Astrocyte of the cerebellum (primary cell): Measurements from ENCODE around the gene MKLN1.

Source experiments
- DNase-seq: peaks from one replicate; pipeline ENCODE4 v3.0.0-alpha.2; 2011; ENCODE audit warnings: low read depth
- H3K4me3 ChIP-seq: 2 replicates; pipeline ENCODE4 v1.5.1; 2011; ENCODE audit warnings: mild to moderate bottlenecking, low read depth, low read length, moderate library complexity
- CTCF ChIP-seq: IDR thresholded peaks from 2 replicates; pipeline ENCODE4 v1.5.1; 2012; ENCODE audit warnings: low read length, low read depth, moderate library complexity, mild to moderate bottlenecking; ENCODE audit errors: missing control alignments
- in situ Hi-C: cut with HindIII; loops from 2 replicates; pipeline ENCODE4 v1.10.0; 2017; ENCODE audit warnings: low sequenced_read_pairs

Gene MKLN1

GRCh38 chr7:131327626-131328376 is at the start of gene MKLN1:
Gene MKLN1 (plus strand): TSS chr7:131327876. CDS start chr7:131327900, 24 bp downstream.
- in situ Hi-C loops, result no loop called here
- DNase-seq, result peak; percentile 59
- TF ChIP-seq CTCF, result no peak
- peak within 1 kb of the TSS; percentile 95 for H3K4me3 ChIP-seq

GRCh38 chr7:131279044-131279443 is 48.6 kb upstream of the MKLN1 start:
- DNase-seq, result no peak
- H3K4me3 ChIP-seq, result no peak overlapping the region
- in situ Hi-C loops, result no loop called here
- no peak for TF ChIP-seq CTCF

GRCh38 chr7:131281266-131282048 is 46.2 kb upstream of the MKLN1 start:
- no peak overlapping the region for H3K4me3 ChIP-seq
- in situ Hi-C loops, result no loop called here
- no peak for TF ChIP-seq CTCF
- DNase-seq, result no peak

DNA sequence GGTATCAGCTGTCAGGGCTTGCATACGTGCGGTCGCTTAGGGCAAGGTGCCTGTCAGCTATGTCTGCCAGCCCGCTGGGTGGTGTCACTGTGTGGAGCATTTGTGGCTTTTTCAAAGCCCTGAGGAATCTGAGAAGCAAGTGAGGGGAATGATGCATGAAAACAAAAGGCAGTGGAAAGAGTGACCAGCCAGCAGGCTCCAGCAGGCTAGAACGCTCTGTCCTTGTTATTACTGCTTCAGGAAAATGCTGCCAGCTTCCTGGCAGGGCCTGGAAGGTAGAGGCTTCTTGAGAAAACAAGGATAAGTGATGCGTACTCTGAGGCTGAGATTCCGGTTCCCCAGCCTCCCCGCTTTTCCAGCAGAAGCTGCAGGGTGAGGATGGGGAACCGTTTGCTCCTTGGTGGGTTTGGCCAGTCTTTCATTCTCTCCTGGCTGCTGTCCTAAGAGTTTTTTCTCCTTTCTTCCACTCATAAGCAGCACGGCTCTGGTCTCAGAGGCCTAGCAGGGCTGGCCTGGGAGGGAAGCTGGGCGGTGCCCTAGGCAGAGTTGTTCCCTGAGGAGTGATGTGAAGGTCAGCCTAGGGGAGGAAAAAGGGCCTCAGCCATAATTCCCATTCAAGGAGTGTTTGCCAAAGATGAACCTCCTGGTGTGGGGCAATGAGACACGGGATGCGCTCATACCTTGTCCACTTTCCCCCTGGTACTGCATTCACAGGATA is 42.8 kb upstream of the MKLN1 start:
- no peak for TF ChIP-seq CTCF
- in situ Hi-C loops, result no loop called here
- no peak overlapping the region for H3K4me3 ChIP-seq
- DNase-seq, result peak; percentile 34

DNA sequence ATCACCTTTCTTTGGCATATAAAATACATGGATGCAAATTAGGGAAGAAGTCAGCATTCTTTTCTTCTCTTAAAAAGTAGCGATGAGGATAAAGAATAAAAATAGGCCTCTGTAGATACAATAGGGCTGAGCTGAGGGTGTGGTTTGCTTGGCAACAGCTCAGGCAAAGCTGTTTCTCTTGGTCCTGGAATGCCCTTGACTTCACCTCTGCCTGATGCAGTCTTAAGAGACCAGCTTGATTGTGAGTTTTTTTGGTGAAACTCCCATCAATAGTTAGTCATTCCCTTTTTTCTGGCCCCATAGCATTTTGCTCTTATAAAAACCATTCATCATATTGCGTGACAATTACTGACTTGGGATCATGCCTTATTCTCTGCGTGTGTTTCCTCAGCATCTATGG is 42.1 kb upstream of the MKLN1 start:
- DNase-seq, result no peak
- in situ Hi-C loops, result no loop called here
- TF ChIP-seq CTCF, result no peak
- no peak overlapping the region for H3K4me3 ChIP-seq

DNA sequence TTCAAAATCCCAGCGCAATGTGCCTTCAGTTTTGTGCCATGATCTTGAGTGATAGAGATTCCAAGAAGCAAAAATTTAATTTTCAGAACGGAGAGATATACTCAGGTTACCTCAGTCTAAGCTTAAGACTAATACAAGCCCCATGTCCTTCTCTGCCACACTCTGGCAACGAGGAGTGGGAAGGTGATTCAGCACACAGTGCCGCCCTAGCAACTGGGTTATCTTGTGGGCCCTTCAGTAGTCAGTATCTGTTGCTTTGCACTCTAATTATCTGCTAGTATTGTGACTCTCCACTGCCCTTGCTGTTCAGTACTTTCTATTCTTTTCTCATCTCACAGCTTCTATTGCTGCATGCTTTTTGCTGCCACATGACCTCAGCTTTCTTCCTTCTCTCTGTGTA is 39.2 kb upstream of the MKLN1 start:
- DNase-seq, result no peak
- in situ Hi-C loops, result no loop called here
- H3K4me3 ChIP-seq, result no peak overlapping the region
- no peak for TF ChIP-seq CTCF
